H1 (cell line): ENCODE measurements around the gene UBQLN4. TPM values are rescaled to one million over a fixed set of nuclear protein-coding genes. Genes with fewer than 3 reads are reported as not detected.

Experiments used
- CBX5 ChIP-seq: fragments of 300-800, 300-1000 bp; sonication (generic); IDR thresholded peaks from 2 replicates; pipeline ENCODE4 v1.7.1; 2016; ENCODE audit warnings: antibody characterized with exemption, low read length, low read depth
- CHD7 ChIP-seq: fragments of 300-600 bp; sonication (generic); IDR thresholded peaks from 2 replicates; pipeline ENCODE4 v1.7.1; 2012; ENCODE audit warnings: low read length, moderate library complexity, mild to moderate bottlenecking, inconsistent platforms; ENCODE audit not compliant: insufficient replicate concordance
- EZH2 ChIP-seq: fragments of 200-600 bp; sonication (generic); IDR thresholded peaks from 2 replicates; pipeline ENCODE4 v1.7.1; 2012; ENCODE audit warnings: low read depth, mild to moderate bottlenecking, moderate library complexity, low read length, inconsistent platforms; ENCODE audit not compliant: severe bottlenecking
- GTF2F1 ChIP-seq: IDR thresholded peaks from 2 replicates; pipeline ENCODE4 v1.6.1; 2012; ENCODE audit warnings: low read depth, low read length, improper control_type of control experiment, borderline replicate concordance
- POU5F1 ChIP-seq: IDR thresholded peaks from 2 replicates; pipeline ENCODE4 v1.6.1; 2011; ENCODE audit warnings: low read depth, mild to moderate bottlenecking, low read length, moderate library complexity
- RAD21 ChIP-seq, 2 experiments: IDR thresholded peaks in 1 of 2; conservative IDR thresholded peaks in 1 of 2; 2 replicates each; pipeline ENCODE4 v1.6.1; 2011; ENCODE audit warnings: low read depth in 2 of 2, low read length in 2 of 2, improper control_type of control experiment in 1 of 2, inconsistent platforms in 1 of 2, mild to moderate bottlenecking in 1 of 2, moderate library complexity in 1 of 2
- SP4 ChIP-seq: IDR thresholded peaks from 2 replicates; pipeline ENCODE4 v1.6.1; 2012; ENCODE audit warnings: low read length, inconsistent platforms
- polyA plus RNA-seq, 7 experiments: library from polyadenylated mRNA; depleted of rRNA in 3 of 7; stranded (reverse) in 5 of 7; unstranded in 2 of 7; fragments of >200 nt in 5 of 7; fragments of 200-250 nt in 2 of 7; gene quantifications; 1 replicate in 5 of 7; 2 replicates in 1 of 7; 4 replicates in 1 of 7; pipeline versions ENCODE4 v1.2.1 to v1.2.3, GENCODE V29; 2011 to 2013; ENCODE audit warnings: missing spikeins in 2 of 7, mixed read lengths in 2 of 7
- total RNA-seq: library from RNA; stranded (reverse); fragmentation: NEBNext Ultra II Directional; extraction: Animal tissue kit (Norgen Biotek cat#: 25700); gene quantifications from 2 replicates; pipeline ENCODE4 v1.2.1, GENCODE V29; 2021

The UBQLN4 gene
- total and polyA plus RNA-seq, 2 of the 8 experiments (the other 6 are each of a cell fraction or from before 2014, with no cell fraction given): 37.7 to 52.0 TPM

GRCh38 chr1:156101880-156102279, 48.3 kb upstream of the UBQLN4 start (continued):
- TF ChIP-seq CHD7: no peak
- TF ChIP-seq GTF2F1: no peak
- no peak for TF ChIP-seq POU5F1
- no peak for TF ChIP-seq SP4
- no peak for TF ChIP-seq EZH2
- TF ChIP-seq RAD21 (IDR thresholded peaks at IDR 0.05 in 1 of 2, conservative IDR thresholded peaks at IDR 0.05 in 1 of 2; ENCODE audit: low read depth in 2 of 2, low read length in 2 of 2): no peak
- no peak for TF ChIP-seq CBX5
